Activated CD4-positive, alpha-beta T cell treated with anti-CD3 and anti-CD28 coated beads, Interleukin-2, amount 50 U/mL, for 16 hours (primary cell): ENCODE results near the gene R3HDML.

Experiments used
- DNase-seq: peaks from one replicate; pipeline ENCODE4 v3.0.0-alpha.2; 2020

R3HDML gene

DNA sequence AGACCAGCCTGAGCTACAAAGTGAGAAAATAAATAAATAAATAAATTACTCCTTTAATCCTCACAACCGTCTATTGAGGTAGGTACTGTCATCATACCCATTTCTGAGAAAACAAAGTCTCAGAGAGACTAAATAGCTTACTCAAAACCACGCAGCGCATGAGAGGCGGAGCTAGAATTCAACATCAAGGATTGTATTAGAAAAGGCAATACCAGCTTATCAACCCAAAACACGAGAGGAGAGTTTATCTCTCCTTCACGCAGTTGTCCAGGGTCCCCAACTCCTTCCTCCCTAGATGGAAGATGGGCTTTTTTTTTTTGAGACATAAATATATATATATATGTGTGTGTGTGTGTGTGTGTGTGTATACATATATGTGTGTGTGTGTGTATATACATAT, 30.9 kb downstream of the R3HDML start:
- no peak for DNase-seq

DNA sequence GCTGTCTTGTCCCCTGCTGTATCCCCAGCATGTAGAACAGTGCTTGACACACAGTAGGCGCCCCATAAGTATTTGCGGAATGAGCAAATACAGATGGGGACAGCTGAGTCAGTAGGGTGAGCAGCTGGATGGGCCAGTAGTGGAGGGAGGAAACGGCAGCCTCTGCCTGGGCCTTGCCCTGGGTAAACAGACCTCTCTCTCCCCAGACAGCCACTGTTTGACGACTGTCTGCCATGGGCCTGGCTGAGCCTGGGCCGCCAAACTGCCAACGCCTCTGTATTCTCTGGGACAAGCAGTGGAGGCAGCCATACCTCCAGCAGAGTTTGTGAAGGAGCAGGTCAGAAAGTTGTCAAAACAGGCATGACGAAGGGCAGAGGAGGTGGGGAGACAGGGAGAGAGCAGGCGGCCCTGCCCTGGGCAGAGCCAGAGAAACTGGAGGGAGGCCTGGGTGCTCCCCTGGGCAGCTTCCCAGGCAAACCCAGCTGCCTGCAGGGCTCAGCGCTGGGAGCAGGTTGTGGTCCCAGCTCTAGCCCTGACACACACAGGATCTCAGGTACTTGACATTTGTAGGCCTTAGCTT, 33.9 kb downstream of the R3HDML start:
- DNase-seq, result no peak

DNA sequence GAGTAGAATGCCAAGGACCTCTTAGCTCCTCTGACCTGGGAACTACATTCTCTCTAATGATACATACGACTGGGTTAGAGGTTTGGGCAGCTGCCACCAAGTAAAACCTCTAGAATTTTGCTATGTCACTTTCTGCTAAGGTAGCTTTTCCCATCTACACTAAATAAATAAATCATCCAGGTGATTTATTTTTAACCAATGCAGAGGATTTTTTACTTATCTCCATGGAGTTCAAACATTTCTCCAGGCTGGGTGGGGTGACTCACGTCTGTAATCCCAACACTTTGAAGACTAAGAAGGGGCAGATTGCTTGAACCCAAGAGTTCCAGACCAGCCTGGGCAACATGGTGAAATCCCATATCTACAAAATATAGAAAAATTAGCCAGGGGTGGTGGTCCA, 45.8 kb downstream of the R3HDML start:
- no peak for DNase-seq

DNA sequence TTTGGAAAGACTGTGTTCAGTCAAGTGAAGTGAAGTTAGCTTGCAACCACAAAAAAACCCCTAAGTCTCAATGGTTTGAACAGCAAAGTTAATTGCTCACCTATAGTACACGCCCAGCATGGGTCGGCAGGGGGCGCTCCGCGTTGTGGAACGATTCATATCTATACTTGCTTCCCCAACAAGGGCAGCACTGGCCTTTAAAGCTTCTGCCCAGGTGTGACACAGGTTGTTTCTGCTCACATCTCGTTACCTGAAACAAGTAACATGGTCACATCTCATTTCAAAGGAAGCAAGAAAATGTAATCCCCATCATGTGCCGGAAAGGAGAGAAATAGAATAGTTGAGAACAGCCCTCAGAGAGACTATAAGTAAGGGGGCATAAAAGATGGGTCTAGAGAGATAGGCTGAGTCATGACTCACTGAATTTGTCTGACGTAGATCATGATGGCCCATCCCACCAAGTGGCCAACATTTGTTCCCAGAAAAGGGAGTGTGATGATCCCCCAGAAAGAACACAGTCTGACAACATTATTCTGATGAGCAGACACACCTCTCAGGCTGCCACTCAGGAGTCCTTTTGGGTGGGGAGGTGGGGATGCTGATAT, 47.7 kb downstream of the R3HDML start:
- peak; percentile 77 for DNase-seq

DNA sequence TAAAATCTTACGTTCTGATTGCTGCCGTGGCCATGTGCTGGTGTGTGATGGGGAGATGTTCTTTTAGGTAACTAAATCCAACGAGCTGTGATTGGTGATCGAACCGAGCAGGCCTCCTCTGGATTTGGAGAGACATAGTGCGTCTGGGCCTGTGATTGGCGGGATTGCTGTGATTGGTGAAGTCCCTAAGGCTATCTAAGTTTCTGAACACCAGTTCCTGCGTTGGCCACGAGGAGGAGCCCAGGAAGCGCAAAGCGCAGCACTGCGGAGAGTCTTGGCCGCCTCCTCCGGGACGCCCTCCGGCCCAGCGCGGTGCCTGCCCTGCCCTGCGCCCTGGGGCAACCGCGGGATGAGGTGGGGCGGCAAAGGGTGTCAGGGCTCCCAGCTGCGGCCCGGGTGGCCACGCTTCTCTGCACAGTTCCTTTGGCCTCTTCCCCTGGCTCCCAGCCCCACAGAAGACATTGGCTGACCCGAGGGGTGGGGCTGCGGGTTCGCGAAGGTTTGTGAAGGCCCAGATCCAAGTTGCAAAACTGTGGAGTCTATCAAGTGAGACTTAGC, 51.7 kb downstream of the R3HDML start:
- peak; percentile 76 for DNase-seq

DNA sequence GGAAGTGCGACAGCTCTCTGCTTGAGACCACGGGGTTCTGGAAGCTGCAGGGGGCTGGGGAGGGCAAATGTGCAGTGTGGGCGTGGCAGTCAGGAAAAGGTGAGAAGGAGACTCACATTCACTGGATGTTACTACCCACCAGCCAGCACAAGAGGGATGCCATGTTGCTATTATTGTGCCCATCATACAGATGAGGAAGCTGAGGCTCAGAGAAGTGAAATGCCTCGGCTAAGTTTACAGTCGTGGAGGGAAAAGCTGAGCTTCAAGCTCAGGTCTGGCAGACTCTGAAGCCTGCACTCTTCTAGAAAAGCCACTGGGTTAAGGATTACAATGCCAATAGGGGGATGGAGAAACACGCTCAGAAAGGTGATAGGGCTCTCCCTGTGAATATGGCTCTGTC, 53.0 kb downstream of the R3HDML start:
- DNase-seq, result no peak

DNA sequence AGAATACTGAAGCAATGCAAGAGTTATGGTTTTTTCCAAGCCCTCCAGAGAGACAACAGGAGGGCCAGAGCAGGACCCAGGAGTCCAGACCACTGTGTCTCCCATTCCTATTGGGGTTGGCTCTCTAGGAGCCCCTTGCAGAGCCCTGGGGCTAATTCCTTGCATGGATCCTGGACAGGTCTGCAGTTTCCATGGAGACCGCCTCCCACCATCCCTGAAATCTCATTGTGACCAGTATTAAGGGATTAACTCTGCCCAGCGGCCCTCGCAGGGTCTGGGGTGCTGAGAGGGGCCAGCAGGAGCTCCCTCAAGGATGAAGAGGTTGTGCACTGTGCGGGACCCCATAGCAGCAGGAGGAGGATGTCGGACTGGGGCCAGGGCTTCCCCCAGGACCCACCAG, 53.4 kb downstream of the R3HDML start:
- no peak for DNase-seq

DNA sequence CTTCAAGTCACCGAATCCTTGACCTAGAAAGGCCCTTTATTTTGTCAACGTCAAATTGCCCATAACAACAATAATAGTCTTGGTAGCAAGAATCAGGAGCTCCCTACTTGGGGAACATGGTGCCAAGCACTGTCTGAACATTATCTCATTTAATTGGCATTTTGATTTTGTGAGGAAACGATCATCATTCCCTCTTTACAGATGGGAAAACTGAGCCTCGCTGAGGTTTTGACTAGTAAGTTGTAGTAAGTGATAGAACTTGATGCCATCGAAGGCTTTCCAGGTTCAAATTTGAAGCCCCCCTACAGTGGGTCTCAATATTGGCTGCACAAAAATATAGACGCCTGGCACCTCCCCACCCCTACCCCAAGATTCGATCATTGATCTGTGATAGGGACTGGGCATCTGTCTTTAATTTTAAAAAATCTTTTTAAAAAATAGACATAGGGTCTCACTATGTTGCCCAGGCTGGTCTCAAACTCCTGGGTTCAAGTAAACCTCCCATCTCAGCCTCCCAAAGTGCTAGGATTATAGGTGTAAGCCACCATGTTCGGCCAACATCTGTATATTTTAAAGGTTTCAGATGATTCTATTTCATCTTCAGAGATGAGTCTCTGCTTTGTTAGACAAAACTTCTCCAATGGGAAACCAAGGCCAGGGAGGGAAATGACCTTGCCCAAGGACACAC, 55.4 kb downstream of the R3HDML start:
- no peak for DNase-seq

DNA sequence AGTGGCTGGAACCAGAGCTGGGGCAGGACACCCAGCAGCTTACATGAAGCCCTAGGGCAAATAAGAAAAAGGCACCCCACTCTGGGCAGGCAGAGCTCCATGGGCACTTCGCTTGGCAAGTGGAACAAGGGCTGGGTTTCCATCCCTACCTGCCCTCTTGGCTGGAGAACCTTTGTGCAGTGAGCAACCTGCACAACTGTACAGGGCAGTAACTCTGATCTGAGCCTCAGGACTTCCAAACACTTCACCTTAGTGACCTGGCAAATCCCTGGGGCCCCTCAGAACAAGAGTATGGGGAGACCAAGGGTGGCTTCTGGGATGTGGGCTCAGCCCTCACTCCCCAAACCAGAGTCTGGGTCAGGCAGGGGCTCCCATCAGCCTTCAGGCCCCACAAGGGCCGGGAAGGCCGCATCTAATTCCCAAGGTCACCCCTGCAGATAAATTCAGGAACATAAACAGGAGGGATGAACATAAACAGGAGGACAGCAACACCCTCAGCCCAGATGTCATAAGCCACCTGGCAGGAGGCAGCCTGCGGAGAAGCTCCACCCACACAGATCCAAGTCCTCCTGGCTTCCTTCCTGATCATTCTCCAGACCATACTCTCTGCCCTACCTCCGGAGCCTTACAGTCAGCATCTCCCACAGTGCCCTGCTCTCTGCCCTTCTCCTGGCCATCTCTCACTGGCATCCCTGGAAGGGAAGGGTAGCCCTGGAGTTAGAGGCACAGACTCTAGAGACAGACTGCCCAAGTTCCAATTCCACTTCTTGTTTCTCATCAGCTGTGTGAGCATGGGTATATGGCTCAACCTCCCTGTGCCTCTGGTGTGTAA, 56.1 kb downstream of the R3HDML start:
- no peak for DNase-seq

DNA sequence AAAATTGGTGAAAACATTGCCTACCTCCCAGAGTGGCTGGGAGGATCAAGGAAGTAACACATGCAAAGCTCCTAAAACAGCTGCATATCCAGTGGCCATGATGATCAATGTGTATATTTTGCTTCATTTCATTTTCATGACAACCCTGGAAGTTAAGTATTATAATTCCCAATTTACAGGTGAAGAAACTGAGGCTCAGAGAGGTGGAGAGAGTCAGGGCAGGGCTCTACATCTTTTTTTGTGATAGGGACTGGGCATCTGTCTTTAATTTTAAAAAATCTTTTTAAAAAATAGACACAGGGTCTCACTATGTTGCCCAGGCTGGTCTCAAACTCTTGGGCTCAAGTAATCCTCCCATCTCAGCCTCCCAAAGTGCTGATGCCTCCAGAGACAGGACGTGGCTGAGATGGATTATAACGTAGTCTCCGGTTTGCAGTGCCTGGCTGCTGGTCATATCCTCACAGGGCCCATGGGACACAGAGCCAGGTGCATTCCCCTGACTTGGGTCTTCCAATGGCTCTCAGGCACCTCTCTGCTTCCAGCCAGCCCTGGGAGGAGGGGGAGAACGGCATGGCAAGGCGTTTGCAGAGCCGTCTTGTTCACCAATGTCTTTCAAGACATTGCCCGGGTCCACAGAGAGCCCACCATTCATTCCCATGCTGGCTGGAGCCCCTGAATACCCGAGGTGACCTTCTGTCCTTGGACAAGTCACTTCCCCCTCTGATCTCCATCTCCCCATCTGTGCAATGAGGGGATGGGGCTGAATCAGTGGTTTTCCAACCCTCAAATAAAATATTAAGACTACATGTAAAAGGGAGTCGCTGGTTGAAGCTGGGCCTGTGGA, 57.0 kb downstream of the R3HDML start:
- no peak for DNase-seq

DNA sequence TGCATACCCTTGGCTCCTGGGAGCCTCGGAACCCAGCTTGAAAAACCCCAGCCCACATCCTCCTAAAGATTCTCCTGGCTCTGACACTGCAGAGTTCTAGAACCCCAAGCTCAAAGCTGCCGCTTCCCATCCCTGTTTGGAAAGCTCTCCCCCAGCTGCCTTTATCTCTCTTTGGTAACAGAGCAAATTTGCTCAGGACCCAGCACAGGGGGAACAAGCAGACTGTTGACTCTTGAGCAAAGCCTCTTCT, 57.5 kb downstream of the R3HDML start:
- no peak for DNase-seq

DNA sequence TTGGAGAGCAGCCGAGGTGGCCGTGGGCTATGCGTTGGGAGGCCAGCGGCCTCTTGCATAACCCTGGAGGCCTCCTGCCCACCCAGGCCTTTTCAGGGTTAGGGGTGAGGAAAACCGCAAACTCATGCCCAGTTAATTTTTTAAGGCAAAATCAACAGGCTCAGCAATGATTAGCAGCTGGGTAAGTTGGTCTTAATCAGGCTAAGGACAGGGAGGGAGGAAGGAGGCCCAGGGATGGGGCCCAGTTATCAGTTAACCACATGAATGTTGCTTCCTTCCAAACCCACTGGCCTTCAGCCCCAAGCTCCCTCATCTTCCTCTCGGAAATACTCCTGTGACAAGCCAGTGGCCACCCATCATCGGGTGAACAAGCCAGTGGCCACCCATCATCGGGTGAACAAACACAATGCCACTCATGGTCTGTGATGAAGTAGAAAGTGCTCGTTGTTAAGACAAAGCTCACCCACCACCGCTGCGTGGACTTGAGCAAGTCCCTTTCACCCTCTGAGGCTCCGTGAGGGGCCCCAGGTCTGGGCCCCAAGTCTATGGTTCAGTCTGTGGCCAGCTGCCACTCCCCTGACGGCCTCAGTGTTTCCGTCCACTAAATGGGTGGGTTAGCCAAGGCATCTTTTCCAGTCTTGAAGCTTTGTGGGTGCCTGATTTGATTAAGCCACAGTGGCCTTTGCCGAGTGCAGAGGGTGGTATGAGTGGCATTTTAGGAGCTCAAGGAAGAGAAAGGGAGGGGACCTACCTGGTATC, 58.0 kb downstream of the R3HDML start:
- no peak for DNase-seq

DNA sequence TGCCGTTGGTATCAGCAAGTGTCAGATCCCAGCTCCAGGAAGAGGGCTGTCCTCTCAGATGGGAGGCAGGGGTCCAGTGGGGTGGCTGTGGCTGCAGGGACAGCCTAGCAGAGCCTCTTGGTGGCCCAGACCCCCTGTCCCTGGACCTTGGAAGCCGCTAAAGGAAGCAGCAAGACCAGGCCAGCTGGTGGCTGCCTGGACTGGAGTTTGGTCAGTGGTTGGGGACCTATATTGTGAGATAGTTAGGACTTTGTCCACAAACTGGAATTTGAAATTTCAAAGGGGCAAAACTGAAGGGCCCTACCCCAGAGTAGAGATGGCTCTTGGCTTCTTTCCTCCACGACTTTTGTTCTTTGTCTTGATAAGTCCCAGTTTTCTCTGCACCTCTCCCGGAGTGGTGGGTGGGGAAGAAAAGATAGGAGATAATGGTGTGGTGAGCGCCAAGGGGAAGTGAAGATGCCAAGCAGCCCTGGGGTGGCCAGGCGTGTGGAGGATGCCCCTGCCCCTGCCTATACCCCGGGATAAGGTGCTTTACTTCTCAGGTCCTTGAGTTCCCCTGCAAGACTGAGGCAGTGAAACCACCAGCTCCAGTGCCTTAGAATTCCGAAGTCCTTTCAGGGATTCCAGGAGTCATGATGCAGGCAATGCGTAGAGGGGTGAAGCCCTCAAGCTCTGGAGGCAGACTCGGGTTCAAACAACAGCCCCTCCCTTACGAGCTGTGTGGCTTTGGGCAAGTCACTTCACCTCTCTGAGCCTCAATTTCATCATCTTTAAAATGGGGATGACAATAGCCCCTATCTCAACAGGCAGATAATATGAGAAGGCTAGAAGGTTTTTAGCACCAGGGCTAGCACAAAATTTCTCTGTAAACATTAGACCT, 58.9 kb downstream of the R3HDML start:
- no peak for DNase-seq

DNA sequence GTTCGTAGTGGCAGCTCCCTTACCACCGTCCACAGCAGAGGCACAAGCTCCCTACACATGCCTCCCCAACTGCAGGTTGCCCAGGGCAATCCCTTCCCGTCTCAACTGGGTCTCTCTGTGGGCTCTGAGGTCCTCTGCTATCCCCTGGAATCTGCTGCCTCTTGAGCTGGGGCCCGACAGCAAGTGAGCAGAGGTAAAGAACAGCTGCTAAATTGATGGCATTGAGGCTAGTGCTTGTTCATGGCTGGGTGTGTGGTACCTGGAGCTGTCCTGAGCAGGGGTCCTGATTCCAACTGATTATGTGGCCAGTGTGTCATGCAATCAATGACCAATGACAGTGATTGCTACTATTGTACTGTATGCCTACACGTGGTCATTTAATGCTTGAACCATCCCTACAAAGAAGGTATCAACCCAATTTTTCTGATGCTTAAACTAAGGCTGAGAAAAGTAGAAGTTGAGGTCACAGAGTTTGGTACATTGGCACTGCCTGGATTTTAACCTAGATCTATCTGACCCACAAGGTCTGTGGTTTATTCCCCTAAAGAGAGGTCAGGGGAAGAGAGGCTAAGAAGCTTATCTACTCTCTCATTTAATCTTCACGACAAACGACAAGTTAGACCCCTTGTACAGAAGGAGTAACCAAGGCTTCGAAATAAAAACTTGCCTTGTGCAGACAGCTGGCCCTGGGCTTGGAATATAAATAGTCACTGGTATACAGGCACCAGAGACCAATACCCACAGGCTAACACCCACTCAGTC, 59.7 kb downstream of the R3HDML start:
- DNase-seq, result no peak

DNA sequence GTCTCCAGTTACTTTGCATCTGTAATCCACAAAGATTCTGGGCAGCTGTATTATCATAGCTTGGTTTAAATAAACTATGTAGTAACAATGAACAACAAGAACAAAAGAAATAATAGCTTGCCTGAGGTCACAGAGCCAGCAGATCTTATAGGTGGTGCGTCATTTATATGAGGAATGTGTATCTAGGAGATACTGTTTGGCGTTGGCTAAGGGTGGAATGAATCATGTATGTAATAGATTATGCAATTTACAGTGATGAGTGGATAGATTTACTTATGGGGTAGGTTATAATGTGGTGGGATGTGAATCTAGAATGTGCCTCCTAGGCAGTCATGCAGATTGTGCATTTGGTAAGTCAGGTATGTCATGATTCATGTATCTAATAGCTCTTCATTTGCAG, 61.5 kb downstream of the R3HDML start:
- DNase-seq, result no peak

DNA sequence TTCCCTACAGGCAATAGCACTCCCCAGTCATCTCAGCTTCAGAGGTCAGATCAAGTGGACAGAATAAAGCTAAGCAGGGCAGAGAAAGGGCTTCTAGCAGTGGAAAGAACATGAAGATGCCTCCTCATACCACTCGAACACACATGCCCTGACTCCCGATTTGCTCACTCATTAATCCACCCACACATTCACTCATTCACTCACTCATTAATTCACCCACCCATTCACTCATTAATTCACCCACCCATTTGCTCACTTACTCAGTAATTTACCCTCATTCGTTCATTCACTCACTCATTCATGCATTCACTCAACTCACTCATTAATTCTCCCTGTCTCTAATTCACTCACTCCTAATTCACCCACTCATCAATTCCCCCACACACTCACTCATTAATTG, 62.6 kb downstream of the R3HDML start:
- DNase-seq, result no peak

DNA sequence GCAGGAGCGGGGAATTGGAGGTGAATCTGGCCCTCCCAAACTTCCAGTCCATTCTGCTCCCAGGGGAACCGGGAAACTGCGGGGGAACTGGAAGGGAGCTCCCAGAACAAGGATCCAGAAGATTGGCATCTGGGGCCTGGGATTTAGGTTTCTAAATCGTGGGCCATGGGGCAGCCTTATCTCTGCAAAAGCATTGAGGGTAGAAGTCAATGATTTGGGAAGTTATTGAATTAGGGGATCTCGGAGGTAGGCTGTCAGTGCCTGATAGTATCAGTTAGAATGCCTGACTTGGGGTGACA, 63.8 kb downstream of the R3HDML start:
- DNase-seq, result no peak
